Stimulated activated CD8-positive, alpha-beta memory T cell treated with anti-CD3 and anti-CD28 coated beads, Interleukin-12 subunit alpha, Interleukin-12 subunit beta, amount 100 ng/mL, for 24 hours (primary cell): Measurements from ENCODE around the gene NPR1.
"Not testable (repeated sequence)": the region's sequence is repeated elsewhere in the genome, so short reads cannot be mapped to it uniquely, and the experiment has no call there.

Experiments used
- DNase-seq: peaks from one replicate; pipeline ENCODE4 v3.0.0-alpha.2; 2020; ENCODE audit errors: extremely low read depth

NPR1 gene

DNA sequence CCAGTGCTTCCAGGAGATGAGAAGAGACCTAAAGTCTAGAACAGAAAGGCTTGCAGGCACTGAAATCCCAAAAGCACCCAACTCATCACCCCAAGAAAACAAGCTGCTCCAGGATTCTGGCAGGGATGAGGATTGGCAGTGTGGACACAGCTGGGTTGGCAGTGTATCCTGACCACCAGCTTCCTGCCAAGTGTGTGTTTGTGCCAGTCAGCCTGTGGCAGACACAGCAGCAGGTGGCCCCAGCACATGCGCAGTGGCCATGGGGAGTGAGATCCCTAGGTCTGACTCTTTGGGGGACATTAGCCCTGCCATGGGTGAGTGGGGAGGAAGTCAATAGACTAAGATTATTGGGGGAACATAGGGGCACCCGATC is 28.6 kb upstream of the NPR1 start:
- DNase-seq, result no peak

DNA sequence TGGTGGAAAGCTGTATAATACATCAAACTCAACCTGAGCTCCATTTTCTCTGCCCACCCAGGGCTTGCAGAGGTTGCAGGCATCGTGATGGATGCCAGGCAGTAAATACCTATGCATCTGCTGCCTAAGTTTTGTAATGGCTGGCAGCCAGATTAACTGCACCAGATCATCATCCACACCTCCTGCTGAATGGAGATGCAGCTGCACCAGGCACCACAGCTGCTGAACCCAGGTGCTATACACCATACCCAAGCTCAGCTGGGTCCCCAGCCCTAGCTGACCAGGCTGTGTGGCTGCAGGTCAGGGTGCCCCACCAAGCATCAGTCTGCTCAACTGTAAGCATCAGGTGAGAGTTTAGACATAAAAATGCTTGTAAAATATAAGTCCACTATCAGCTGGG is 26.7 kb upstream of the NPR1 start:
- DNase-seq, result no peak

DNA sequence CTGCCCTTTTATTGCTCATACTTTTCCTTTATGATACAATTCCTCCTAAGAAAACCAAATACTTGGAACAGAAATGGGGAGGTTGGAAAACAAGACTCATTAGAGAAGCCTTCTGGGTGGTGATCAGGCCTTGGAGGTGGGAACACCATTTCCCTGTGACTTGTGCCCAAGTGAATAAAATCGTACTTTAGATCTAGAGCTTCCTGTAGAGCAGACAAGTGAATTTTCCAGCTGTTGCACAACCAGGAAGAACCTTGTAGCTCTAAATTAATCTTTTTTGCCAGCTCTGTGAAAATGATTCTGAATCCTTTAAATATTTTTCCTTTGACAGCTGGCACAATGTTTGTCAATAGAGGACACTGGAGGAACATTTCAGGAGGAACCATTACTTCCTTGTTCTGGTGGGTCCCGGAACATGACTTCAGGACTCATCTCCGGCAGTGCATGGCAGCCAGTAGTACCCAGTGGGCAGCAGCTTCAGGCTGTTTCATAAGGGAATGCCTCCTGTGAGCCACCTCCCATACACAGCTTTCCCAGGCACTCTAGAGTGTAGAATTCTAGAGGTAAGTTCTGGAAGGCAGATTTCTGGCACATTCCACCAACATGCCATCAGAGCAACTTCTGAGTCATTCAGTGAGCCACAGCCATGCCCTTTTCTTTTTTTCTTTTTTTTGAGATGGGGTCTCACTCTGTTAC is 25.5 kb upstream of the NPR1 start:
- DNase-seq, result no peak

DNA sequence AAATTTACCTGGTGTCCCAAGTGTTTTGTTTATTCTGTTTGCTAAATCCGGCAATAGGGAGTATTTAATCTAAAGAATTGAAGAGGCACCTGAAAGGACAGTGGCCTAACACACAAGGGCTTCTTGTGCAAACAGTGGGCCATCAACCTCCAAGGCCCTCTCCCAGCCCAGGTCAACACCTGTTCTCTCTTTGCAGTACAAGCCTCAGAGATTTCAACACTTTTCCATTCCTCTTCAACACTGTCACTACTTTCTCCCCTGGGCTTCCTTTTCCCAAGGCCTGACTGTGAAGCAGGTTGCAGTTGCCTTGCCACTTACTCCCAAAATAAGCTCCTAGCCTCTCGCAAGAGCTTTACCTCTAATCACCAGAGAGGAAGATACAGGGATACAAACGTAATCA is 23.2 kb upstream of the NPR1 start:
- DNase-seq, result no peak

DNA sequence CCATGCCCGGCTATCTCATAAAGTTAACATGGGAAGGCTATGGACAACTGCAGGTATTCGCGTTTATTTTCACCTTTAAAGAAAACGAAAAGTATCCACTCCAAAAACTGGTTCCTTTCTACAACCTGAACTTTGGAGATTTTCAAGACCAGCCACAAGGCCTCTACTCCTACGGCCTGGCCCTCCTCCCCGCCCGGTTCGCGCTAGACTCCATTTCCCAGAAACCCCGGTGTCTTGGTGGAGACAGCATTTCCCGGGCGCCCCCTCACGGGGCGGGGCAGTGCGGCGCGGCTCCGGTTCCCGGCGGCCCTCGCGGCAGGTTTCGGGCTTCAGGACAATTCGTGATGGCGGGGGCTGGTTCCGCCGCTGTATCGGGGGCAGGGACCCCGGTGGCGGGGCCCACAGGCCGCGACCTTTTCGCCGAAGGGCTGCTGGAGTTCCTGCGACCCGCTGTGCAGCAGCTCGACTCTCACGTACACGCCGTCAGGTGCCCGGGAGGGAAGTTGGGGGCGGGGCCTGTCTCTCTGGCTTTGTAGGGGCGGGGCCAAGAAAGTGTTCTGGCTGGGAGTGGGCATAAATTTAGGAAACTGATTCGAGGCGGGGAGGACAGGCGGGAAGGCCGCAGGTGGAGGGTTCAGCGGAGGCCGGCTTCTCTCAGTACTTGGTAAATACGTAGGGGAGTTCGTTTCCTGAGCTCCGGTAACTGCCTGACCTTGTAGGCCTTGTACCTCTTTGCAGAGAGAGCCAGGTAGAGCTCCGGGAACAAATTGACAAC is 19.9 kb upstream of the NPR1 start, which contains the start of gene SNAPIN:
SNAPIN (plus strand) TSS at position 304 of the 775 bp plus-strand sequence; CDS start at position 345, 41 bp downstream.
- peak; percentile 82 for DNase-seq

DNA sequence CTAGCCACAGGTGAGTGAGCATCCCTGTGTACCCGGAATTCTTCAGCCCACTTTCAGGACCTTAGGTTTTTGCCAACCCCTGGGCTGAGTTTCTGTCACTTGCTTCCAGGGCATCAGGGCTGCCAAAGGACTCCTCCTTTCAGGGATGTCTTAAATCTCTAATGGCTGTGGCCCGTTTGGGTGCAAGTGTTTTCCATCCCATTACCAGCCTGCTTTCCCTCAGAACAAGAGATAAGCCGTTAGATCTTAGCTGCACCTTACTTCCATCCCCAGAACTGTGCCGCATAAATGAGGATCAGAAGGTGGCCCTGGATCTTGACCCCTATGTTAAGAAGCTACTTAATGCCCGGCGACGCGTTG is 19.3 kb upstream of the NPR1 start:
- DNase-seq, result no peak

DNA sequence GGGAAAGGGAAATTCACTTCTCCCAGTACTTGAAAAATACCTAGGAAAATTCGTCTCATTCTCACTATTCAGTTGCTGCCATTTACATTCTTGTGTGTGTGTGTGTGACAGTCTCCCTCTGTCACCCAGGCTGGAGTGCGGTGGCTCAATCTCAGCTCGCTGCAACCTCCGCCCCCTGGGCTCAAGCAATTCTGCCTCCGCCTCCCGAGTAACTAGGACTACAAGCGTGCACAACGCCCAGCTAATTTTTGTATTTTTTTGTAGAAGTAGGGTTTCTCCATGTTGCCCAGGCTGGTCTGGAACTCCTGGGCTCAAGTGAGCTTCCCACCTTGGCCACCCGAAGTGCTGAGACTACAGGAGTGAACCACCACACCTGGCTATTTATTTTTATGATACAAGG is 18.8 kb upstream of the NPR1 start:
- DNase-seq, result no peak

DNA sequence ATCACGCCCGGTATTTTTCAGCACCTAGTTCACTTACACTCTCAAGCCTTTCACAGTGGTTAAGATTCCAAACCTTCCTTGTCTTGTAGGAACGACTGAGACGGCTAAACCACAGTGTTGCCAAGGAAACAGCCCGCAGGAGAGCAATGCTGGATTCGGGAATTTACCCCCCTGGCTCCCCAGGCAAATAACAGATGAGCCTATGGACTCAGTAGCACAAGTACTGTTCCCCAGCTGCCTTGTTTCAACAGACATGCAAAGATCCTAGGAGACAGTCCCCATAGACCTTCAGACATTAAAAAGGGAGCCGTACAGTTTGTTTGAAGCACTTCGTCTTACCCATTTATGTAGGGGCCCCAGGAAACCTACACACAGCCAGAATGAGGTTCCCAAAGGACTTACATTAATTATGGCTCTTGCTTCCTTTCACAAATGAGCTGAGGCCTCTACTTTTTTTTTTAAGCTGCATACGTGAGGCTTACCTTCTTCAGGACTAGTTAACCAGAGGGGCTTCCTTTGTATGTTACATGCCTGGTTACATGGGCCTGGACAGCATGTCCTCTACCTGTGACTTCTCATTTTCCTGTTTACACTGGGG is 17.3 kb upstream of the NPR1 start:
- DNase-seq, result no peak

DNA sequence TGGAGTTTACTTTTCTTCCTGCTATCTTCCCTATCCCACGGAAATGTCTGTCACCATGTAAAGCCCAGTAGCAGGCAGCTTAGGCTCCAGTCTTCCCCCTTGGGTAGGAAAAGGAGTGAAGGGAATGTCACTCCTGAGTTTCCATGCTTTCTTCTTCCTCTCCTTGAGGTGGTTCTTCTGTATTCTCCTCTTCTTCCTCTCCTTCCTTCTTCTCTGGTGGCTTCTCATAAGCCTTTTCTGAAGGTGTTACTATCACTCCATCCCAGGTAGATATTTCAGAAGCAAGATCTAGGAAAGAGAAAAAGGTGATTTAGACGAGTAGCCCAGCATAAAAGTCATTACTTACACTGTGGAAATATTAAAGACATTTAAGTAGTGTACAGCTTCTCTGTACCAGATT is 16.2 kb upstream of the NPR1 start:
- no peak for DNase-seq

DNA sequence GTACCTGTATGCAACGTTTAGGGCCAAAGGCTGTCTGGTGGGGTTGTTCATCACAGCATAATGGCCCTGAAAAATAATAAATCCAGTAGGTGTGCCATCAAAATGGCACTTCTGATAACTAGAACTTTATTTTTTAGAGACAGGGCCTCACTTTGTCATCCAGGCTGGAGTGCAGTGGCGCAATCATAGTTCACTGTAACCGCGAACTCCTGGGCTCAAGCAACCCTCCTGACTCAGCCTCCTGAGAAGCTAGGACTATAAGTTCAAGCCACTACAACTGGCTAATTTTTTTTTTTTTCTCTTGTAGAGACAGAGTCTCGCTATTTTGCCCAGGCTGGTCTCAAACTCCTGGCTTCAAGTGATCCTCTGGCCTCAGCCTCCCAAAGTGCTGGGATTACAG is 15.3 kb upstream of the NPR1 start:
- DNase-seq, result no peak

DNA sequence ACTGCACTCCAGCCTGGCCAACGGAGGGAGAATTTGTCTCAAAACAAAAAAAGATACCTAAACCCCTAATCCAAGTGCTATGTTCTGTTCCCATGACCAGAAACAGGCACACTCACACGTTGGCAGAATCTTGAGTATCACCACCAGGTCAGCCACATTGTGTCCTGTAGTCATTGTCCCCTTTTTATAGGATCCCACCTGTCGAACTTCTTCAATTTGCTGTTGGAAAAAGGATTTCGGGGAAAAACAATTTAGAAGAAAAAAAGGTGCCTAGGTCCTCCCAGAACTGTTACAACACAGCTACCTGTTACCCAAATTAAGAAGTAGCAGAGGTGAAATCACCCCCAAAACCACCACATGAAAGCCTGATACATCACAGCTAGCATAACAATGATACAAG is 11.0 kb upstream of the NPR1 start:
- DNase-seq, result no peak

DNA sequence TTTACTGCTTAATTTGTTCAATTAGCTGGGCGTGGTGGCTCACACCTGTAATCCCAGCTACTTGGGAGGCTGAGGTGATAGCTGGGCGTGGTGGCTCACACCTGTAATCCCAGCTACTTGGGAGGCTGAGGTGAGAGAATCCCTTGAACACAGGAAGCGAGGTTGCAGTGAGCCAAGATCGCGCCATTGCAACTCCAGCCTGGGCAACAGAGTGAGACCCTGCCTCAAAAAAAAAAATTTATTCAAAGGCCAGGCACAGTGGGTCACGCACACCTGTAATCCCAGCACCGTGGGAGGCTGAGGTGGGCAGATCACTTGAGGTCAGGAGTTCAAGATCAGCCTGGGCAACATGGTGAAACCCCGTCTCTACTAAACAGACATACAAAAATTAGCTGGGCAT is 9.8 kb upstream of the NPR1 start:
- DNase-seq, result not testable (repeated sequence)

DNA sequence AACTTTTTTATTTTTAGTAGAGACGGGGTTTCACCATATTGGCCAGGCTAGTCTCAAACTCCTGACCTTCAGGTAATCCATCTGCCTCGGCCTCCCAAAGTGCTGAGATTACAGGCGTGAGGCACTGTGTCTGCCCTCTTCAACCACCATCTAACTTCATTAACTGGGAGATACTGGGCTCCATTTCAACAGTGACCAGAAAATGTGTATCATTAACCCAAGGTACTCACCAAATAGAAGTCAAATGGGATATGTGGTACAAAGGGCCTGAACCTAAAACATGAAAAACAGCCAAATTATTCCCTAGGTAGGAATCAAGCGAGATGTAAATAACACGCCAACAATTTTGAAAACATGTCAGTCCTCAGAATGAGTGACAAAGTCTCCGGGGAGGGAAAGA is 8.9 kb upstream of the NPR1 start:
- DNase-seq, result no peak

DNA sequence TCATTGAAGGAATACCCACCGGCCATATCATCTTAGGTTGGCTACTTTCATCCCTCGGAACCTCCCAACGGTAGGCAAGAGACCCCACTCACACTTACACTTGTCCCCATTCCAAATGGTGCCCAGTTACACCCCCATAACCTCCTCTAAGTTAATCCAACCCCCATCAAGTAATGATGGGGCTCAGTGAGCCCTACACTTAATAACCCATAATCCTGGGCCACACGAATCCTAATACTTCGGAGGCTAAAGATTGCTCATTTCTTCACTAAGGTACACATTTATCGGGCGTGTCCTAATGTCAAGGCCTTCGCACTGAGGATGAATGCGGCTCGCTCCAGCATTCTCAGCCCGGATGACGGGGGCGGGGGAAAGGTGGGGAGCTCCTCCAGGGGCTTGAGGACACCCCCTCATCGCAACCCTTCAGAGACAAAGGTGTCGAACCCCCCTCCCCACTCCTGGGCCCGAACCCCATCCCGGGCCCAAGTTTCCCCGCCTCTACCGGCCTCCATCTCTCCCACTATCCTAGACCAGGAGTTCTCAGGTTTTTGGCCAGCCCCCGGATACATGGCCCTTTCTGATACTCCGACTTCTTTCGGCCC is 8.1 kb upstream of the NPR1 start:
- no peak for DNase-seq

DNA sequence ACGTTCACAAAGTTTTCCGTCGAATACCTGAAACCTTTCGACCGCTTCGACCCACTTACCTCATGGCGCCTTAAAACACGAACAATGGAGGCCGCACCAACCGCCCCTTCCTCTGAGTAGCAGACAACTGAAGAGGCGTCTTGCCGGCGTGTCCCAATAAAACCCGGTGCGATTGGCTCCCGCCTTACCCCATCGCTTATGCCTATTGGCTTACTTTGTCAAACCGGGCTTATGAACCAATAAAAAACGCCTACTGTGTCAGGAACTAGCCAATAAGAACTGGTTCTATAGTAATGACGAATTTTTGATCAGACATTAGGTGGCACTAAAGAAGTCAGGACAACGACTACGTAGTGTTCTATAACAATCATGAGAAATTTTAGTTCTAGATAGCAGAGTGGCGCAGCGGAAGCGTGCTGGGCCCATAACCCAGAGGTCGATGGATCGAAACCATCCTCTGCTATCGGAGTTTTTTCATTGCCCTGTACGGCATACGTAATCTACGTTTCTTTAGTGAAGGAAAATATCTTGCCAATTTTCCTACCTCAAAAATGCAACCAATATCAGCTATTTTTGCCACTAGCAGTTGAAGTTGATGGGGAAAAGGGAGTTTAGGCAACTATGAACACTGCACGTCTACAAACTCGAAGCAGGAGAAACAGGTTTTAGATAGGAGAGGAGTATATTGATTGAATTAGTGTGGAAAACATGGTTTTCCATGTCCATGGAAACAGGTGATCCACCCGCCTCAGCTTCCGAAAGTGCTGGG is 7.4 kb upstream of the NPR1 start, which contains the start of gene ILF2:
ILF2 (minus strand) TSS at position 135 of the 769 bp plus-strand sequence; CDS start at position 64, 71 bp downstream.
- DNase-seq, result peak; percentile 82

DNA sequence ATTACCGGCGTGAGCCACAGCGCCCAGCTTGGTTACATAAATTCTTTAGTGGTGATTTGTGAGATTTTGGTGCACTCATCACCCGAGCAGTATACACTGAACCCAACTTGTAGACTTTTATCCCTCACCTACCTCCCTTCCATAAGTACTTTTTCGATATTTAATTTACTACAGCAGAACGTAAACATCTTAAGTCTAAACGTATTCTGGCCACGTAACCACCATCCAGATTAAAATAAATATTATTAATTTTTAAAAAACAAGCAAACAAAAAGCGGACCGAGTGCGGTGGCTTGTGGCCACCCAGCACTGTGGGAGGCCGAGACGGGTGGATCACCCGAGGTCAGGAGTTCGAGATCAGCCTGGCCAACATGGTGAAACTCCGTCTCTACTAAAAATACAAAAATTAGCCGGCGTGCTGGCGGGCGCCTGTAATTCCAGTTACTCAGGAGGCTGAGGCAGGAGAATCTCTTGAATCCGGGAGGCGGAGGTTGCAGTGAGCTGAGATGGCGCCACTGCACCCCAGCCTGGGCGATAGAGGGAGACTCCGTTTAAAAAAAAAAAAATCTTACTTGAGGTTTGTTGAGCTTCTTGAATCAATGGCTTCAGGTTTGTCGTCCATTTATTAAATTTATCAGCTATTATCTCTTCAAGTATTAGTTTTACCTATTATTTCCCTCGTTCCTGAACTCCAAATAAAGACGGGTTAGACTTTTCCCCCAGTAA is 6.7 kb upstream of the NPR1 start:
- not testable (repeated sequence) for DNase-seq

DNA sequence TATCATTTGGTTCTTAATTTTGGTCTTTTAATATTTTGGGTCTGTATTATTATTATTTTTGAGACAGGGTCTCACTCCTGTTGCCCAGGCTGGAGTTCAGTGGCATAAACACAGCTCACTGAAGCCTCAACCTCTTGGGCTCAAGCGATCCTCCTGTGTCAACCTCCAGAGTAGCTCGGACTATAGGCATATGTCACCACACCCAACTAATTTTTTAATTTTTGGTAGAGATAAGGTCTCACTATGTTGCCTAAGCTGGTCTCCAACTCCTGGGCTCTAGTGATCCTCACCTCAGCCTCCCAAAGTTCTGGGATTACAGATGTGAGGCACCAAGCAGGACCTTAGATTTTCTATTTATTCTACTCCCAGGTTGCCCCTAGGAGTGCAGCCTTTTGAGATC is 5.0 kb upstream of the NPR1 start:
- DNase-seq, result no peak

DNA sequence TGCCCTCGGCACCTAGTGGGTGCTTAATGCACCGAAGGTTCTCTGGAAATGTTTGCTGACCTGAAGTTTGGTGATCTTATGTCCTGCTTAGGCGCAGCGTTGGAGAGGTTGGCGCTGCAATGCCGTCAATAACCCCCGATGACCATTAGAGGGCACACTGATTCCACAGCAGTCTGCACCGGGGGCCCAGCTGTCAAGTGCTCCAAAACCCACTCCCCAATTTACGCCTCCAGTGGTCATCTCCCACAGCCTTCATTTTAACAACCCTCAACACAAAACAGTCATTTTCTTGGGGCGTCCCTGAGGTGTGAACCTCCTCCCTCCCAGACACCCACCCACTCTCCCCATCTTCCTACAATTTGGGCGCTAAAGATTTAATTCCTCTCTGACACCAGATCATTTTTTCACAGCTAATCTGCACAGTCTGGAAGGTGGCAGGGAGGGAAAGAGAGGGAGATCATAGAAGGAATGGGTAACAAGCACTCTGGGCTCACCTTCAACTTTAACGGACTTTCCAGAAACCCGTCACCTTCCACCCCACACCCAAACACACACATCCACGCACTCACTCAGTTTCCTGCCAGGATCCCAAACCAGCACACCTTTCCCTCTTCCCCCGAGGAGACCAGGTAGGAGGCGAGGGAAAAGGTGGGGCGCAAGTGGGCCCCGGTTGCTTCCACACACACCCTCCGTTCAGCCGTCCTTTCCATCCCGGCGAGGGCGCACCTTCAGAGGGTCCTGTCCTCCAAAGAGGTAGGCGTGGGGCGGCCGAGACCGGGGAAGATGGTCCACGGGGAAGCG is 570 bp upstream of the NPR1 start:
- no peak for DNase-seq

DNA sequence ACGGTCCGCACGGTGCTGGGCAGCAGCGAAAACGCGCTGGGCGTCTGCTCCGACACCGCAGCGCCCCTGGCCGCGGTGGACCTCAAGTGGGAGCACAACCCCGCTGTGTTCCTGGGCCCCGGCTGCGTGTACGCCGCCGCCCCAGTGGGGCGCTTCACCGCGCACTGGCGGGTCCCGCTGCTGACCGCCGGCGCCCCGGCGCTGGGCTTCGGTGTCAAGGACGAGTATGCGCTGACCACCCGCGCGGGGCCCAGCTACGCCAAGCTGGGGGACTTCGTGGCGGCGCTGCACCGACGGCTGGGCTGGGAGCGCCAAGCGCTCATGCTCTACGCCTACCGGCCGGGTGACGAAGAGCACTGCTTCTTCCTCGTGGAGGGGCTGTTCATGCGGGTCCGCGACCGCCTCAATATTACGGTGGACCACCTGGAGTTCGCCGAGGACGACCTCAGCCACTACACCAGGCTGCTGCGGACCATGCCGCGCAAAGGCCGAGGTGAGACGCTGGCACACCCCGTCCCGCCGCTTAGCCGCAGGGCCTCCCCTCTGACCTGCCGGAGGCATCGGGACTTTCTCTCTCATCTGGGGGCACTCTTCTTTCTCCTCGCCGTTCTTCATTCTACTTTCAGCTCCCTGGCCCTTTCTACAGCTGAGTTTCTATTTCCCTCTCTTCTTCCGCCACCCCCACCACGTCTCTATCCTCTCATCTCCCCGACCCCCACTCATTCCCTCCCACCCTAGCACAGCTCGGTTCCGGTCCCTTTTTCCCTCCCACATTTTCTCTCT is 1.0 kb downstream of the NPR1 start:
- DNase-seq, result no peak

DNA sequence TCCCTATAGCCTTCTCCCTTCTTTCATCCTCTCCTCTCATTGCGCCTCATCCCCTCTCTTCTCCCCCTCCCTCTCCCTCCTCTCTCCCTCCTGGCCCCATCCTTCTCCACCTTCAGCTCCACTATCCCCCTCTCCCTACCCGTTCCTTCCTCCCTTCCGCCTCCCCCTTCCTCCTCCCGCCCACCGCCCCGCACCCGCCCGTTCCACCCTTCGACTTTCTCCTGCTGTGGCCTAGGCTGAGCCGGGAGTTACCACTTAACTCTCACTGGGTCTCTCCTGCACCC is 1.6 kb downstream of the NPR1 start:
- no peak for DNase-seq
